Measurements from ENCODE around the gene ODC1.
"Not testable (repeated sequence)": the region's sequence is repeated elsewhere in the genome, so short reads cannot be mapped to it uniquely, and the experiment has no call there.

Gene ODC1

DNA sequence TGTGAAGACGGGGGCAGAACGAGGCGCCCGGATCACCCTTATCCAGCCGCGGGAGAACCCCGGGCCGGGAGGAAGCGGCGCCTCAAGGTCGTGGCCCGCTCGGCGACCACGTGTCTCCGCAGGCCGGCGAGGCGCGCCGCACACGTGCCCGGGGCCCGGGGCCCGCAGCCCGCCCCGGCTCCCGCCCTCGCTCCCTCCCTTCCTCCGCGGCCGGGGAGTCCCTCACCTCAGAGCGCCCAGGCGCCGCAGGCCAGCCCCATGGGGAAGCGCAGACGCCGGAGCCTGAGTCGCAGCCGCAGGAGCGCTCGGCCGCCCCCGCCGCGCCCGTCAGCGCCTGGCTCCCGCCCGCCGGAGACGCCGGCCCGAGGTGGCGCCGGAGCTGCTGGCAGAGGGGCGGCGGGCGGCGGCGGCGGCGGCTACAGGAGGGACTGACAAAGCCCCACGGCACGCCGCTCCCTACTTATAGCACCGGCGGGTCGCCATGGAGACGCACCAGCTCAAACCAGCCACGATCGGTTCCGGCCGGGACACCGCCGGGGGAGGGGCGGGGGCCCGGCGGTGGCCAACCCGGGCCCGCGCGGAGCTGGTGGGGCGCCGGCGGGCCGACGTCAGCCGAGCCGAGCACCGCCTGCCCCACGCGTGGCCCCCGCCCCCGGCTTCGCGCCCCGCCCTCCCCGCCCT, at the start of gene ODC1:
Gene ODC1, minus strand, starts transcription at position 433 of the 681 bp plus-strand sequence. CDS start 3,295 bp downstream, outside the sequence.
- peak; percentile 69 for DNase-seq

DNA sequence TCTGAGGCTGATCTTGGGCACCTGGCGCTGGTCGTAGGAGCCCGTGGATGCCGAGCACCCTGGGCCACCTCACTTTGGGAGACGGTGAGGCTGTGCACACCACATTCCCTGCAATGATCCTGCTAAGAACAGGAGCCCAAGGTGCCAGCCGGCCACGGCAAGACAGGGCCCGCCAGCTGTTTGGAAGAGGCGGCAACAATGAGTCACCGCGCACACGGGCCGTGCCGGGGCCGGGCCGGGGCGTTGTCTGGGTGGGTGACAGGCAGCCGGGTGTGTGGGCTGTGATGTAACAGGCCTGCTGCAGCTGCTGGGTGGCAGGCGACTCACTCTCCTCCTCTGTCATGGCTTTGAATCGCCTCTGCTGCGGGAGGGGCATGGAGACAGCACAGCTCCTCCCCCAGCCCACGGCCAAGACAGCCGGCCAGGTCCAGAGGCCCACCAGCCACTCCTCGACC, 49.7 kb upstream of the ODC1 start:
- DNase-seq = peak; percentile 37

- DNase-seq = no peak
Observed at GRCh38 chr2:10495988-10496313, 47.8 kb upstream of the ODC1 start.

- DNase-seq = no peak
Observed at GRCh38 chr2:10495311-10495987, 47.3 kb upstream of the ODC1 start.

GRCh38 chr2:10494351-10495066, 46.4 kb upstream of the ODC1 start:
- no peak for DNase-seq

DNA sequence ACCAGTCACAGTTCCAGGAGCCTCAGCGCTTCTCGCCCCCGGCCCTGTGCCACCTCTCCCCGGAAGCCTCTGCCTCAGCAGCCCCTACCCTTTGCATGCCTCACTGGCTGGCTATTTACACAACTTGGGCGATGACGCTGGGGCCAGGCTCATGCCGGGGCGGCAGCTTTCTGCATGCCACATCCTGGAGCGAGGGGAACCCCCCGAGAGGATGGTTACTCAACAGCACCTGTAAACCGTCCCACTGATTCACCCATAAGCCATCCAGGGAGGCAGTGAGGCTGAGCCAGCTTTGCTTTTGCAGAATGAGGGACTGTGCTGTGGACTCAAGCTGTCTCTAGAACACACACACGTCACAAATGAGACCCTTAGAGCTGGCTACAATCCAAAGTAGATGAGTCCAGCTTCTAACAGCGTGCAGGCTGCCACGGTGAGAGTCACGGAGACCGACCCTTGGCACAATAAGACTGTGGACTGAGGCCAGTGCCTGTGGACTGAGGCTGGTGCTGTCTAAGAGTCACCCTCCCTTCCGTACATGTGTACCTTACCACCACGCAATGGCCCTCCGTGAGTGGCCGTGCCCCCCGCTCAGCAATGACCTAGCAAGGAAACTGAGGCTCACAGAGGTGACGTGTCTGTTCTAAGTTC, 45.6 kb upstream of the ODC1 start:
- DNase-seq = no peak

DNA sequence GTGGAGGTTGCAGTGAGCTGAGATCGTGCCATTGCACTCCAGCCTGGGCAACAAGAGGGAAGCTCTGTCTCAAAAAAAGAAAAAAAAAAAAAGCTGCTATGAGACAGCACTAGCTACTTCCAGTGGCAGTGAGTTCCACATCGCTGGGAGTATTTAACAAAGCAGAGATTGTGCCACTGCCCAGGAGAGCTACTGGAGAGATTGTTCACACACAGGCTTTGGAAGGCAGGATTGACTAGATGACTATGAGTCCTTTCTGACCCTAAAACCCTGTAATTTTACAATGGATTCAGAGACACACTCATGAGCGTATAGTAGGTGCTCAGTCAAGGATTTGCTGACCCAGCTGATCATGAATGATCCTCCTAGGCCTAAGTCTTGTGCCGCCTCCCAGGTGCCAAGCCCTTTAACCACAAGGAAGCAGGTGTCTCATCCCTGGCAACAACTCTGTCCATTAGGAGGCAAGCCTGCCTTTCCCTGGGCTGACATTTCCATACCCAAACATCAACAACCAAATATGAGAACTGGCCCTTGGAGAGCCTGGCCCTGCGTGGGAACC, 45.0 kb upstream of the ODC1 start:
- DNase-seq = no peak

GRCh38 chr2:10490806-10491291, 42.7 kb upstream of the ODC1 start:
- no peak for DNase-seq

- no peak for DNase-seq
Observed at GRCh38 chr2:10489842-10490555, 41.9 kb upstream of the ODC1 start.

DNA sequence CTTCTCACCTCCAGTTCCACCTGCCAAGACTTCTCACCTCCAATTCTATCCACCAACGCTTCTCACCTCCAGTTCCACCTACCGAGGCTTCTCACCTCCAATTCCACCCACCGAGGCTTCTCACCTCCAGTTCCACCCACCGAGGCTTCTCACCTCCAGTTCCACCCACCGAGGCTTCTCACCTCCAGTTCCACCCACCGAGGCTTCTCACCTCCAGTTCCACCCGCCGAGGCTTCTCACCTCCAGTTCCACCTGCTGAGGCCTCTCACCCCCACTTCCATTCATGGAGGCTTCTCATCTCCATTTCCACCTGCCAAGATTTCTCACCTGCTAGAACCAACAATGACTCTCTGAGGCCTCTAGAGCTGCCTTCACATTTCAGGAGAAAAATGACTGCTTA, 40.0 kb upstream of the ODC1 start:
- not testable (repeated sequence) for DNase-seq

- not testable (repeated sequence) for DNase-seq
Observed at GRCh38 chr2:10487741-10488104, 39.6 kb upstream of the ODC1 start.

DNA sequence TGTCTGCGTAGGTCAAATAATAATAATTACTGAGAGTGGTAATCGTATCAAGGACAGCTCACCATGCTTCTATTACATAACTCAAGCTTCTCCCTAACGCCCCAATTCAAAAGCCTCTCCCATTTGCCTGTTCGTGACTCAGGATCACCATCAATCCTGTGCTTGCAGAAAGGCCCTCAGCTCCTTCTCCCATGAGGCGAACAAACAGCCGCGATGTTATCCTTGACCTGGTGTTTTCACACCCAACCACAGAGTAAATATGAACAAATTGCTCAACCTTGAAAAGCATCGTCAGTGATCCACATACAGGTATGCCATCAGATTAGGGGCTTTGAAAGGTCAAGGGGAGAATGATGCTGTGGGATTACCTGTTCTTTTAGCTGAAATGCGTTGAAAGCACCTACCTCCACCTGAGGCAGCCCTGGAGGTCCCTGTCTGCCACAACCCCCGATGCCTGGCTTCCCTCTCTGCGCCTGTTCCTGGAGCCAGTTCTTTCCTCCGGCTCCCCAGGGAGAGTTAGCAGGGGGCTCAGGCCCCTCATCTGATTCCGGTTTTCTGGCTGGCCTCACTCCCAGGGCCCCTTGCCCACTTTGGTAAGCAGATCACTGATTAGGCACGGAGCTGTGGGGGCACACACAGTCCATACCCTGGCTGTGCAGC, 39.1 kb upstream of the ODC1 start:
- DNase-seq = no peak

DNA sequence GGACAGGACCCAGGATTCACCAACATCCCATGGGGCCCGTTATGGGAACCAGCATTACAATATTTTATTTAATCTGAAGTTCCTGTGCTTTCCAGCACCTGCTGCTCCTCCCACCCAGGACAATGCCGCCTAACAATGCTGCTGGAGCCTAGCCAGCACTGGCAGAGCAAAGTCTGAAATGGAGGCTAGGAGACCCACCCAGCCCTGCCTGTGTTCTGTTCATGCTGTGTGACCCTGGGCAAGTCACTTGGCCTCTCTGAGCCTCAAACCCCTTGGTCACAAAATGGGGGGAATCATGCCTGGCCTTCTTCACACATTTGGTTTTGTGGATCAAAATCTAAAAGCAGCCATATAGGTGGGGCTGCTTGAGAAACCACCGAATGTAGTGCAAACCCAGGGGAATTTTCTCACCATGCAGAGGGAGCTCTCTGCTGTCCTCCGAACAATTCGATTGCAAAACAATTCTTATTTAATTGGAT, 38.5 kb upstream of the ODC1 start:
- DNase-seq = peak; percentile 11

- DNase-seq = no peak
Observed at GRCh38 chr2:10486091-10486490, 38.0 kb upstream of the ODC1 start.

DNA sequence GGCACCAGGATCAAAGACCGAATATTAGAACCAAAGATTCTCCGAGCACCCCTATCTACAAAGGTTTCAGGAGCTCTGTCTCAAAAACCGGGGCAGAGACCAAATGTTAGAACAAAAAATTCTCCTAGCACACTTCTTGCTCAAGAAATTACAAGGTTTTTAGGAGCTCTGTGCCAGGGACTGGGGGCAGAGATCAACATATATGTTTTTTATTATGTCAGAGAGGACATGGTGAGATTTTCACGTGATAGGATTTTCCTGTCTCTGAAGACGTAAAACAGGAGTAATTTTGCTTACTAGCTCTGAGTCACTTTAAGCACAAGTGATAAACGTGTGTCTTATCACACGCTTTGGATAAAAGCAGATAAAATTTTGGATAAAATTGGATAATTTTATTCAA, 34.8 kb upstream of the ODC1 start:
- no peak for DNase-seq

DNA sequence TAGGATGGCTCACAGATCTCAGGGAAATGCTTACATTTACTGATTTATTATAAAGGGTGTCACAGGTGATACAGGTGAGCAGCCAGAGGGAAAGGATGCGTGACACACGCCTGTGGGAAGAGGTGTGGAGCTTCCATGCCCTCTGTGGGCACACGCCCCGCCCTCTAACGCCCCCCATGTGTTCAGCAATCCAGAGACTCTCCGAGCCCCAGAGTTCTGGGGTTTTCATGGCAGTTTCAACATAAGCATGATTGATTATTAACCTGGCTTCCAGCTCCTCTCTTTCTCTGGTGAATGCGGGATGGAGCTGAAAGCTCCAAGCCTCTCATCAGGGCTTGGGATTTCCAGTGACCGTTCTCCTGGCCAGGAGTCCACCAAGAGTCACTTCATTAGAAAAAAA, 34.3 kb upstream of the ODC1 start:
- no peak for DNase-seq

GRCh38 chr2:10481666-10482157, 33.6 kb upstream of the ODC1 start:
- no peak for DNase-seq

DNA sequence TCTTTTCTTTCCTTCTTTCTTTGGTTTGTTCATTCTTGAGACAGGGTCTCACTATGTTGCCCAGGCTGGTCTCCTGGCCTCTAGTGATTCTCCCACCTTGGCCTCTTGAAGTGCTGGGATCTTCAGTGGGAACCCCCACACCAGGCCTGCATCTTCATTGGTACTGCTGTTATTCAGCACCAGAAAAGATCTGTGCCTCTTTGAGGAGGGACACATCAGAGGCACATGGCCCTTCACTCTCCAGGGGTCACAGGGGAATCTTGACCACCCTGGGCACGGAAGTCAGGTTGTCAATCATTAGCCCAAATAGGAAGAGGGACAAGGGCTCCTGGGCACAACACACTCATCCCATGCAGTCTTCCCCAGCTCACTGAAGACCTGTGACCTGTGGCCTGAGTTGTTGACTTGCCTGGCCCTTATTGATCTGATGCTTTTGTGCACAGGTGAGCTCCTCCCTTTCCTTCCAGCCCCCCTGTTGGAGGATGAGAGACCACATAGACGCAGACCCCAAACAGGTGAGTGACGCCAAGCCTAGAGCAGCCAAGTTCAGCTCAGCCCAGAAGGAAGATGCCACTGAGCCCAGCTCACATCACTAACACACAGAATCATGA, 33.0 kb upstream of the ODC1 start:
- no peak for DNase-seq

DNA sequence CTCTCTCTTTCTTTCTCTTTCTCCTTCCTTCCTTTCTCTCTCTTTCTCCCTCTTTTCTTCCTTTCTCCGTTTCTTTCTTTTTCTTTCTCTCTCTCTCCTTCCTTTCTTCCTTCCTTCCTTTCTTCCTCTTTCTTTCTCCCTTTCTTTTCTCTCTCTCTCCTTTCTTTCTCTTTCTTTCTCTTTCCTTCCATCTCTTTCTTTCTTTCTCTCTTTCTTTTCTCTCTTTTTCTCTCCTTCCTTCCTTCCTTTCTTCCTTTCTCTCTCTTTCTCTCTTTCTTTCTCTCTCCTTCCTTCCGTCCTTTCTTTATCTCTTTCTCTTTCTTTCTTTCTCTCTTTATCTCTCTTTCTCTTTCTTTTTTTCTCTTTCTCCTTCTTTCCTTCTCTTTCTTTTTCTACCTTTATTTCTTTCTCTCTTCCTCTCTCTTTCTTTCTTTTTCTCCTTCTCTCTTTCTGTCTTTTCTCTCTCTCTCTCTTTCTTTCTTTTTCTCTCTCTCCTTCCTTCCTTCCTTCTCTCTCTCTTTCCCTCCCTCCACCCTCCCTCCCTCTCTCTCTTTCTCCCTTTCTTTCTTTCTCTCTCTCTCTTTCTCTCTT, 32.3 kb upstream of the ODC1 start:
- DNase-seq = no peak

DNA sequence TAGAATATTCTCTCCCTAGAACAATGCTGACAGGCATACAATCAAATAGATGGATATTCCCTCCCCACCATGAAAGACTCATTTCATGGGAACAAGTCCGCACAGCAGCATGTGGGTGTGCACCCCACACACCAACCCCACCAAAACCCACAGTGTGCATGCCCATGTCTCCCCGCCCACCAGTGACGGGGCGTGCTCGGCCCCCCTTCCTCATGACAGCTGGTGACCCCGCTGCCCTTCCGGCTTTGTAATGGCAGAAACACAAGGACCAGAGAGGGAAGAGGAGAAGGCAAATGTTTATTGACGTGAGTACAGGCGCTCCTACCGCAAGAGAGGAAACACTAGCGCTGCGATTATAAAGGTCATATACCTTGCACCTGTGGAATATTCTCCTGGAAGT, 30.8 kb upstream of the ODC1 start:
- no peak for DNase-seq

- no peak for DNase-seq
Observed at GRCh38 chr2:10478298-10478625, 30.1 kb upstream of the ODC1 start.
